Small intestine (tissue), 7 donors: ENCODE data around the gene KCTD11. TPM values are rescaled to one million over a fixed set of nuclear protein-coding genes. Genes with fewer than 3 reads are reported as not detected.

ENCODE experiments used
- DNase-seq, 2 donors: peaks; one replicate each; pipeline versions ENCODE4 v3.0.0 to v3.0.0-alpha.2; 2013
- FAIRE-seq: peaks from 2 replicates; lab custom pipeline; 2012; peaks lifted over from hg19 to GRCh38; lab: Jason Lieb, UNC
- H3K27ac ChIP-seq, 3 donors: one replicate each; pipeline ENCODE4 v1.5.1; 2013; ENCODE audit warnings: low read length in 2 of 3, mild to moderate bottlenecking in 2 of 3, control low read depth in 1 of 3, inconsistent platforms in 1 of 3, low read depth in 1 of 3, moderate library complexity in 1 of 3
- H3K27me3 ChIP-seq, 3 donors: one replicate each; pipeline ENCODE4 v1.6.1; 2013; ENCODE audit warnings: low read length in 3 of 3, inconsistent platforms in 1 of 3; ENCODE audit not compliant: control insufficient read depth in 3 of 3, insufficient read depth in 3 of 3
- H3K36me3 ChIP-seq, 3 donors: one replicate each; pipeline ENCODE4 v1.6.1; 2013; ENCODE audit warnings: low read length in 3 of 3, inconsistent platforms in 1 of 3, low read depth in 1 of 3, mild to moderate bottlenecking in 1 of 3, moderate library complexity in 1 of 3; ENCODE audit not compliant: control insufficient read depth in 3 of 3, insufficient read depth in 2 of 3
- H3K4me1 ChIP-seq, 3 donors: one replicate each; pipeline ENCODE4 v1.6.1; 2013; ENCODE audit warnings: low read length in 2 of 3, inconsistent platforms in 1 of 3, low read depth in 1 of 3, mild to moderate bottlenecking in 1 of 3, moderate library complexity in 1 of 3; ENCODE audit not compliant: control insufficient read depth in 3 of 3, insufficient read depth in 2 of 3
- H3K4me3 ChIP-seq, 3 donors: one replicate each; pipeline ENCODE4 v1.5.1; 2013; ENCODE audit warnings: low read length in 3 of 3, control low read depth in 1 of 3, inconsistent platforms in 1 of 3, low read depth in 1 of 3, mild to moderate bottlenecking in 1 of 3, moderate library complexity in 1 of 3
- H3K9me3 ChIP-seq, 2 donors: one replicate each; pipeline ENCODE4 v1.6.1; 2013; ENCODE audit warnings: low read depth in 1 of 2, low read length in 1 of 2; ENCODE audit not compliant: control insufficient read depth in 2 of 2, insufficient read depth in 1 of 2
- WGBS, 3 donors: extraction: QIAGEN DNeasy Blood & Tissue Kit; methylation state at CpG; one replicate each; pipeline ENCODE4 v1.1.7; 2013; 5-methylcytosine and 5-hydroxymethylcytosine counted together
- polyA plus RNA-seq, 4 donors: library from polyadenylated mRNA; stranded (reverse) in 3 of 4; unstranded in 1 of 4; fragments of 200-250 nt in 3 of 4; fragments of 120-200 nt in 1 of 4; gene quantifications; one replicate each; pipeline versions ENCODE4 v1.2.1 to v1.2.3, GENCODE V29; 2013
- donor health status: healthy with polysubstance abuse.
- donor health status: control.
- donor health status: control.
- donor health status: Bipolar disorder and iron deficiency.
- donor health status: healthy.

KCTD11 gene
- polyA plus RNA-seq, 4 donors = 6.0 to 8.6 (median 7.9) TPM

- no peak for DNase-seq
- Histone ChIP-seq H3K4me1 (peaks cover 2 to 33% (median 9%) of the 10 kb centered on the region in 3 donors), H3K9me3 (no peaks in the 10 kb centered on the region), H3K4me3 (no peak overlapping the region), H3K27ac (no peak overlapping the region), H3K36me3 (peaks cover 5 to 49% (median 23%) of the 10 kb centered on the region in 3 donors), H3K27me3 (no peaks in the 10 kb centered on the region)
- FAIRE-seq = no peak
- WGBS, 3 donors = 77 to 85% (median 78%) methylated on average over 7 of the region's 7 CpGs
Measured at GRCh38 chr17:7311110-7311705, 40.8 kb upstream of the KCTD11 start.

- peaks cover 2 to 31% (median 9%) of the 10 kb centered on the region in 3 donors for H3K4me1 ChIP-seq
- peaks cover 7 to 61% (median 25%) of the 10 kb centered on the region in 3 donors for H3K36me3 ChIP-seq
- FAIRE-seq (no peak), DNase-seq (no peak)
- H3K27ac ChIP-seq = no peak overlapping the region
- WGBS, 3 donors = 63 to 76% (median 71%) methylated on average over 7 of the region's 7 CpGs
- H3K4me3 ChIP-seq = no peak overlapping the region
- H3K9me3 ChIP-seq = no peaks in the 10 kb centered on the region
- H3K27me3 ChIP-seq = no peaks in the 10 kb centered on the region
Measured at GRCh38 chr17:7312432-7313087, 39.4 kb upstream of the KCTD11 start.

GRCh38 chr17:7313088-7313889, 38.7 kb upstream of the KCTD11 start:
- Histone ChIP-seq H3K4me1 (peaks cover 2 to 31% (median 9%) of the 10 kb centered on the region in 3 donors), H3K36me3 (peaks cover 7 to 67% (median 26%) of the 10 kb centered on the region in 3 donors), H3K9me3 (no peaks in the 10 kb centered on the region), H3K27me3 (no peaks in the 10 kb centered on the region), H3K27ac (peak overlapping the region in 1 of 3 donors; percentile 93), H3K4me3 (no peak overlapping the region)
- WGBS, 3 donors = 79 to 84% (median 81%) methylated on average over 7 of the region's 7 CpGs
- no peak for DNase-seq
- FAIRE-seq = no peak

GRCh38 chr17:7313890-7314718, 37.9 kb upstream of the KCTD11 start:
- Histone ChIP-seq H3K27ac (peak overlapping the region in 2 of 3 donors; percentile 85 to 93), H3K27me3 (no peaks in the 10 kb centered on the region), H3K9me3 (no peaks in the 10 kb centered on the region), H3K36me3 (peaks cover 7 to 74% (median 26%) of the 10 kb centered on the region in 3 donors), H3K4me1 (peaks cover 5 to 27% (median 9%) of the 10 kb centered on the region in 3 donors), H3K4me3 (peak overlapping the region; percentile 79 to 99 (median 97))
- WGBS, 3 donors = 36 to 44% (median 44%) methylated on average over 9 of the region's 9 CpGs
- no peak for DNase-seq
- no peak for FAIRE-seq

- peaks cover 4 to 19% (median 5%) of the 10 kb centered on the region in 3 donors for H3K4me1 ChIP-seq
- 0 to 1% (median 0%) methylated on average over 51 to 95 of the region's 95 CpGs for WGBS, 3 donors
Measured at GRCh38 chr17:7314719-7315569, 37.0 kb upstream of the KCTD11 start, which contains the start of gene GPS2. GPS2 (minus strand) TSS chr17:7315360; CDS start chr17:7315052, 308 bp downstream.

GRCh38 chr17:7315570-7316235, 36.3 kb upstream of the KCTD11 start:
- Histone ChIP-seq H3K4me1 (peaks cover 3 to 16% (median 3%) of the 10 kb centered on the region in 3 donors), H3K36me3 (peaks cover 7 to 74% (median 18%) of the 10 kb centered on the region in 3 donors), H3K9me3 (no peaks in the 10 kb centered on the region), H3K27ac (peak overlapping the region; percentile 93 to 95 (median 93)), H3K4me3 (peak overlapping the region; percentile 79 to 99 (median 97)), H3K27me3 (no peaks in the 10 kb centered on the region)
- FAIRE-seq (no peak), DNase-seq (no peak)
- 19 to 37% (median 31%) methylated on average over 30 of the region's 30 CpGs for WGBS, 3 donors

More at GRCh38 chr17:7314719-7315569, 37.0 kb upstream of the KCTD11 start, which contains the start of gene GPS2:
- H3K4me3 ChIP-seq = peak within 1 kb of the TSS; percentile 79 to 99 (median 97)
- DNase-seq (peak; percentile 90 to 98), FAIRE-seq (no peak)
- H3K27ac ChIP-seq = peak within 1 kb of the TSS; percentile 93 to 95 (median 93)
- H3K27me3 ChIP-seq = no peaks in the 10 kb centered on the region
- no peaks in the 10 kb centered on the region for H3K9me3 ChIP-seq
- peaks cover 7 to 70% (median 22%) of the 10 kb centered on the region in 3 donors for H3K36me3 ChIP-seq
